ENCODE measurements around the gene OXCT1.
A peak's percentile ranks its signal among the peaks of the same experiment; 100 is the strongest.
"Not testable (repeated sequence)": the region's sequence is repeated elsewhere in the genome, so short reads cannot be mapped to it uniquely, and the experiment has no call there.

Gene OXCT1

GRCh38 chr5:41874512-41875060 is 4.4 kb upstream of the OXCT1 start:
- DNase-seq (ENCODE audit: low read depth in 2 of 3, low spot score in 1 of 3) = no peak

GRCh38 chr5:41871852-41872251 is 1.6 kb upstream of the OXCT1 start:
- no peak for DNase-seq (ENCODE audit: low read depth in 2 of 3, low spot score in 1 of 3)

- no peak for DNase-seq (ENCODE audit: low read depth in 2 of 3, low spot score in 1 of 3)
These were observed 413 bp upstream of the OXCT1 start for GRCh38 chr5:41870627-41871048.

- DNase-seq (ENCODE audit: low read depth in 2 of 3, low spot score in 1 of 3) = no peak
These were observed 988 bp downstream of the OXCT1 start for GRCh38 chr5:41869151-41869723.

- DNase-seq (ENCODE audit: low read depth in 2 of 3, low spot score in 1 of 3) = no peak
These were observed 6.2 kb downstream of the OXCT1 start for GRCh38 chr5:41863871-41864486.

GRCh38 chr5:41858890-41859289 is 11.3 kb downstream of the OXCT1 start:
- DNase-seq (ENCODE audit: low read depth in 2 of 3, low spot score in 1 of 3) = no peak

- DNase-seq (ENCODE audit: low read depth in 2 of 3, low spot score in 1 of 3) = no peak
These were observed 12.2 kb downstream of the OXCT1 start for GRCh38 chr5:41857989-41858388.

GRCh38 chr5:41856644-41857491 is 13.4 kb downstream of the OXCT1 start:
- peak in 2 of 3 donors; percentile 20 to 76 for DNase-seq (ENCODE audit: low read depth in 2 of 3, low spot score in 1 of 3)

- no peak for DNase-seq (ENCODE audit: low read depth in 2 of 3, low spot score in 1 of 3)
These were observed 17.9 kb downstream of the OXCT1 start for GRCh38 chr5:41852293-41852692.

- no peak for DNase-seq (ENCODE audit: low read depth in 2 of 3, low spot score in 1 of 3)
These were observed 19.1 kb downstream of the OXCT1 start for GRCh38 chr5:41851116-41851515.

- DNase-seq (ENCODE audit: low read depth in 2 of 3, low spot score in 1 of 3) = no peak
These were observed 21.2 kb downstream of the OXCT1 start for GRCh38 chr5:41848983-41849382.

GRCh38 chr5:41845751-41846150 is 24.5 kb downstream of the OXCT1 start:
- DNase-seq (ENCODE audit: low read depth in 2 of 3, low spot score in 1 of 3) = not testable (repeated sequence)

GRCh38 chr5:41844502-41844901 is 25.7 kb downstream of the OXCT1 start:
- no peak for DNase-seq (ENCODE audit: low read depth in 2 of 3, low spot score in 1 of 3)

GRCh38 chr5:41843456-41844370 is 26.5 kb downstream of the OXCT1 start:
- DNase-seq (ENCODE audit: low read depth in 2 of 3, low spot score in 1 of 3) = peak in 1 of 3 donors; percentile 44

GRCh38 chr5:41842777-41843176 is 27.4 kb downstream of the OXCT1 start:
- DNase-seq (ENCODE audit: low read depth in 2 of 3, low spot score in 1 of 3) = no peak

GRCh38 chr5:41841325-41841724 is 28.9 kb downstream of the OXCT1 start:
- DNase-seq (ENCODE audit: low read depth in 2 of 3, low spot score in 1 of 3) = no peak

- no peak for DNase-seq (ENCODE audit: low read depth in 2 of 3, low spot score in 1 of 3)
These were observed 30.0 kb downstream of the OXCT1 start for GRCh38 chr5:41840251-41840650.

GRCh38 chr5:41837793-41838192 is 32.4 kb downstream of the OXCT1 start:
- no peak for DNase-seq (ENCODE audit: low read depth in 2 of 3, low spot score in 1 of 3)

GRCh38 chr5:41835645-41836044 is 34.6 kb downstream of the OXCT1 start:
- no peak for DNase-seq (ENCODE audit: low read depth in 2 of 3, low spot score in 1 of 3)

GRCh38 chr5:41834506-41834905 is 35.7 kb downstream of the OXCT1 start:
- DNase-seq (ENCODE audit: low read depth in 2 of 3, low spot score in 1 of 3) = no peak

GRCh38 chr5:41832430-41832829 is 37.8 kb downstream of the OXCT1 start:
- DNase-seq (ENCODE audit: low read depth in 2 of 3, low spot score in 1 of 3) = no peak

Measured in stimulated activated CD4-positive, alpha-beta T cell treated with anti-CD3 and anti-CD28 coated beads, Interleukin-12 subunit alpha, Interleukin-12 subunit beta, amount 100 ng/mL, for 48 hours (primary cell).